Measurements from ENCODE around the gene TMOD2.

The TMOD2 gene

DNA sequence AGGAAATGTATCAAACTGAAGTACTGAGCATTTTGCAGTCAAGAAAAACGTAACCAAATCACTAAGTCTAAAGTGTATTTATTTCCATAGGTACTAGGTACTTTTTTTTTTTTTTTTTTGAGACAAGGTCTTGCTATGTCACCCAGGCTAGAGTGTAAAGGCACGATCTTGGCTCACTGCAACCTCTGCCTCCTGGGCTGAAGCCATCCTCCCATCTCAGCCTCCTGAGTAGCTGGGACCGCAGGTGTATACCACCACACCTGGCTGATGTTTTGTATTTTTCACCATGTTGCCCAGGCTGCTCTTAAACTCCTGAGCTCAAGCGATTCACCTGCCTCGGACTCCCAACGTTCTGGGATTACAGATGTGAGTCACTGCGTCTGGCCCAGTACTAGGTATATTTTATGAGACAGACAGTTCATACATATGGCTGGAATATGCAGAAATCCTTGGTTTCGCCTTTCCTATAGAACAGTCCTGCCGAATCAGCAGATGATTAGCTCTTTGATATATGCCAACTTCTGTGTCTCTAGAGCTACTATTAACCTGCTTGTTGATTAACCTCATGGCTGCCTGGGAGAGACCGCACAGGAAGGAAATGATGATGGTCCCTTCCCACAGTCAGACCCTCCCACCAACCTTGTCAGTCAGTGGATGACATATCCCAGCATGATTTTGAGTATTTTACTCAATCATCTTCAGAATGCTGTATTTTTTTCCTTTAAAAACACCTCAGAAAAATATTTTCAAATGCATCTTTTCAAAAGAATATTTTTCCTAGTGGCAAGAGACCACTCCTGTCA is 110.4 kb downstream of the TMOD2 start:
- no peaks in the 10 kb centered on the region for H3K36me3 ChIP-seq (ENCODE audit: control insufficient read depth, insufficient read depth, low read length)
- H3K79me2 ChIP-seq, result no peaks in the 10 kb centered on the region
- H3K4me3 ChIP-seq (ENCODE audit: low read depth, low read length), result no peak overlapping the region
- H3K27ac ChIP-seq, result no peak overlapping the region
- no peak overlapping the region for H2AFZ ChIP-seq
- no peak overlapping the region for H3K4me2 ChIP-seq (ENCODE audit: low read length)
- TF ChIP-seq, protein P1, sequence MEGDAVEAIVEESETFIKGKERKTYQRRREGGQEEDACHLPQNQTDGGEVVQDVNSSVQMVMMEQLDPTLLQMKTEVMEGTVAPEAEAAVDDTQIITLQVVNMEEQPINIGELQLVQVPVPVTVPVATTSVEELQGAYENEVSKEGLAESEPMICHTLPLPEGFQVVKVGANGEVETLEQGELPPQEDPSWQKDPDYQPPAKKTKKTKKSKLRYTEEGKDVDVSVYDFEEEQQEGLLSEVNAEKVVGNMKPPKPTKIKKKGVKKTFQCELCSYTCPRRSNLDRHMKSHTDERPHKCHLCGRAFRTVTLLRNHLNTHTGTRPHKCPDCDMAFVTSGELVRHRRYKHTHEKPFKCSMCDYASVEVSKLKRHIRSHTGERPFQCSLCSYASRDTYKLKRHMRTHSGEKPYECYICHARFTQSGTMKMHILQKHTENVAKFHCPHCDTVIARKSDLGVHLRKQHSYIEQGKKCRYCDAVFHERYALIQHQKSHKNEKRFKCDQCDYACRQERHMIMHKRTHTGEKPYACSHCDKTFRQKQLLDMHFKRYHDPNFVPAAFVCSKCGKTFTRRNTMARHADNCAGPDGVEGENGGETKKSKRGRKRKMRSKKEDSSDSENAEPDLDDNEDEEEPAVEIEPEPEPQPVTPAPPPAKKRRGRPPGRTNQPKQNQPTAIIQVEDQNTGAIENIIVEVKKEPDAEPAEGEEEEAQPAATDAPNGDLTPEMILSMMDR (IDR thresholded peaks at IDR 0.05), result no peak
- H3K9ac ChIP-seq, result no peak overlapping the region
- H3K9me3 ChIP-seq (ENCODE audit: control insufficient read depth, low read length), result no peaks in the 10 kb centered on the region
- no peaks in the 10 kb centered on the region for H3K4me1 ChIP-seq
- H3K27me3 ChIP-seq (ENCODE audit: control insufficient read depth, insufficient read depth, low read length), result no peaks in the 10 kb centered on the region

DNA sequence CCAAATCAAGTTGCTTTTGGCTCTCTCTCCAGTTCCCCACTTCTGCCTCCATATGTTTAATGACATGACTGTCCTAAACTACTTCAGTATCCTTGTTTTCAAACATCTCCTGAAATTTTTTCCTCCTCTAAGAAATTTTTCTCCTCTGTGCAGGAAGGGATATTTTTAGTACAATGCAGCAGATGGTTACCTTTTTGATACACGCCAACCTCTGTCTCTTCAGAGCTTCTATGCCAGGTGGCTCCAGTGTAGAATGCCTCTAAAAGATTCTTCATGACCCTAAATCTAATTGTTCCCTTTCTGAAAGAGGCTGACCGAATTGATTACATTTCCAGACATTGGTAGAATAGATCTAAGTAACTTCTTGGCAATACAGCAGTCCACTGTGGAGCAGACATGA is 111.7 kb downstream of the TMOD2 start:
- H3K27me3 ChIP-seq (ENCODE audit: control insufficient read depth, insufficient read depth, low read length), result no peaks in the 10 kb centered on the region
- H3K4me1 ChIP-seq, result no peaks in the 10 kb centered on the region
- TF ChIP-seq, protein P1 (IDR thresholded peaks at IDR 0.05), result no peak
- H3K36me3 ChIP-seq (ENCODE audit: control insufficient read depth, insufficient read depth, low read length), result no peaks in the 10 kb centered on the region
- no peak overlapping the region for H3K9ac ChIP-seq
- H3K4me3 ChIP-seq (ENCODE audit: low read depth, low read length), result no peak overlapping the region
- H3K4me2 ChIP-seq (ENCODE audit: low read length), result no peak overlapping the region
- H3K9me3 ChIP-seq (ENCODE audit: control insufficient read depth, low read length), result no peaks in the 10 kb centered on the region
- no peak overlapping the region for H2AFZ ChIP-seq
- H3K79me2 ChIP-seq, result no peaks in the 10 kb centered on the region
- no peak overlapping the region for H3K27ac ChIP-seq

DNA sequence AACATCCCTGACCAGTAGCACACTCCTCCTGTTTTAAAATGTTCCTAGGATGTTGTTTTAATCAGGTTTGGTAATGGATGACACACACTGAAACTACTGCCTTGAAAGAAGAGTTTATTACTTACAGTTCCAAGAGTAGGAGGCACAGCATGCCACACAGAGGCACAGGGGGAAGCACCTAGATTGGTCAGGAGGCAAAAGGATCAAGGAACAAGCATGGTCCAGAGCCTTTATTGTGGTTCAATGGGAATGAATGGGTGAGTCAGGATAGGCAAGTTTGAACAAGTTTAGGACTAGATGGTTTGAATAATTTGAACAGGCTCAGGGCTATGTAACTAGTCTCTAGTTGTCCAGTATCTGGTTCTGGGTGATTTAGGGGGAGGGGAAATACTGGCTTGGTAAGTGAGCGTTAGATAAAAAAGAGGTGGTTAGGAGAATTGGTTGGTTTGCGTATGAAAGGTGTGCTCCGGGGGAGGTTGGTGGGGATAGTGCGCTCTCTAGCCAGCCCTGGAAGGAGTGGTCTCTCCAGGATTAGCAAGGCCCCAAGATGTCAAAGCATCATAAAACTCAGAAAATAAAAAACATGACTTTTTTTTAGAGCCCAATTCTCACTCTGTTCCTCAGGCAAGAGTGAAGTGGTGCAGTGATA is 113.1 kb downstream of the TMOD2 start:
- Histone ChIP-seq H3K27ac (no peak overlapping the region), H2AFZ (no peak overlapping the region), H3K9me3 (ENCODE audit: control insufficient read depth, low read length) (no peaks in the 10 kb centered on the region), H3K4me3 (ENCODE audit: low read depth, low read length) (no peak overlapping the region), H3K27me3 (ENCODE audit: control insufficient read depth, insufficient read depth, low read length) (no peaks in the 10 kb centered on the region), H3K4me1 (no peaks in the 10 kb centered on the region), H3K4me2 (ENCODE audit: low read length) (no peak overlapping the region), H3K36me3 (ENCODE audit: control insufficient read depth, insufficient read depth, low read length) (no peaks in the 10 kb centered on the region), H3K9ac (no peak overlapping the region), H3K79me2 (no peaks in the 10 kb centered on the region)
- TF ChIP-seq, protein P1 (IDR thresholded peaks at IDR 0.05), result no peak

DNA sequence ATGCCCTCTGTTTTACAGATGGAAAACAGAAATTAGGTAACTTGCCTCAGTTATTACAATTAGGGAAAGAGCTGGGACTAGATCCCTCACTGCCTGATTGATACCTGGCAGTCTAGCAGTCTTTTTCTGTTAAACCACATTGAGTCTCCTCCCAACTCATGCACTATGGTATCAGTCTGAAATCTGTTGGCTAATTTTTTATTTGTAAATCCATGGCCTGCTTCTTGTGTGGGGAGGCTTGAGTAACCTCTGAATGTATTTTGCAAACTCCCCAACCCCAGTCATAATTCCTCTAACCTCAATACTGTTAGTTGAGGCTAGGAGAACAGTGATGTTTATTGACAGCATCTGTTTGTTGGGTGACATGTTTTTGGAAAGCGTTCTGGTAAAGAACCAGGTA is 113.9 kb downstream of the TMOD2 start:
- H3K4me1 ChIP-seq, result no peaks in the 10 kb centered on the region
- H2AFZ ChIP-seq, result no peak overlapping the region
- no peak overlapping the region for H3K4me3 ChIP-seq (ENCODE audit: low read depth, low read length)
- H3K36me3 ChIP-seq (ENCODE audit: control insufficient read depth, insufficient read depth, low read length), result no peaks in the 10 kb centered on the region
- no peak overlapping the region for H3K27ac ChIP-seq
- TF ChIP-seq, protein P1 (IDR thresholded peaks at IDR 0.05), result no peak
- H3K27me3 ChIP-seq (ENCODE audit: control insufficient read depth, insufficient read depth, low read length), result no peaks in the 10 kb centered on the region
- H3K9me3 ChIP-seq (ENCODE audit: control insufficient read depth, low read length), result no peaks in the 10 kb centered on the region
- H3K79me2 ChIP-seq, result no peaks in the 10 kb centered on the region
- no peak overlapping the region for H3K4me2 ChIP-seq (ENCODE audit: low read length)
- H3K9ac ChIP-seq, result no peak overlapping the region
